Stimulated activated CD4-positive, alpha-beta T cell treated with anti-CD3 and anti-CD28 coated beads, TNF-alpha, amount 100 ng/mL, for 1 hour (primary cell): Measurements from ENCODE around the gene SOCS6.
"Not testable (repeated sequence)": the region's sequence is repeated elsewhere in the genome, so short reads cannot be mapped to it uniquely, and the experiment has no call there.

Experiments
- DNase-seq, 3 donors: peaks; one replicate each; pipeline ENCODE4 v3.0.0-alpha.2; 2020; ENCODE audit warnings: low read depth in 3 of 3, low spot score in 1 of 3

Gene SOCS6

GRCh38 chr18:70288851-70289328 is at the start of gene SOCS6:
Gene SOCS6 (plus strand): TSS chr18:70289045. CDS start chr18:70324669, 35,624 bp downstream.
- DNase-seq: no peak

GRCh38 chr18:70243131-70243929 is 45.5 kb upstream of the SOCS6 start:
- no peak for DNase-seq

- DNase-seq: no peak
These were observed 42.8 kb upstream of the SOCS6 start for GRCh38 chr18:70246061-70246466.

GRCh38 chr18:70249118-70249517 is 39.7 kb upstream of the SOCS6 start:
- DNase-seq: no peak

- DNase-seq: not testable (repeated sequence)
These were observed 39.0 kb upstream of the SOCS6 start for GRCh38 chr18:70249861-70250260.

- DNase-seq: no peak
These were observed 38.1 kb upstream of the SOCS6 start for GRCh38 chr18:70250781-70251180.

GRCh38 chr18:70256184-70256583 is 32.7 kb upstream of the SOCS6 start:
- no peak for DNase-seq

GRCh38 chr18:70256994-70257393 is 31.9 kb upstream of the SOCS6 start:
- no peak for DNase-seq

- no peak for DNase-seq
These were observed 30.6 kb upstream of the SOCS6 start for GRCh38 chr18:70258243-70258642.

- DNase-seq: no peak
These were observed 28.2 kb upstream of the SOCS6 start for GRCh38 chr18:70260683-70261082.

- DNase-seq: no peak
These were observed 27.6 kb upstream of the SOCS6 start for GRCh38 chr18:70261141-70261788.

- no peak for DNase-seq
These were observed 25.5 kb upstream of the SOCS6 start for GRCh38 chr18:70263336-70263735.

- DNase-seq: no peak
These were observed 17.1 kb upstream of the SOCS6 start for GRCh38 chr18:70271742-70272141.

- no peak for DNase-seq
These were observed 15.8 kb upstream of the SOCS6 start for GRCh38 chr18:70273021-70273420.

- no peak for DNase-seq
These were observed 12.2 kb upstream of the SOCS6 start for GRCh38 chr18:70276416-70277191.

- no peak for DNase-seq
These were observed 9.4 kb upstream of the SOCS6 start for GRCh38 chr18:70279470-70279869.

GRCh38 chr18:70280007-70280925 is 8.6 kb upstream of the SOCS6 start:
- no peak for DNase-seq

- DNase-seq: no peak
These were observed 3.7 kb upstream of the SOCS6 start for GRCh38 chr18:70284976-70285620.

- DNase-seq: no peak
These were observed 1.1 kb upstream of the SOCS6 start for GRCh38 chr18:70287731-70288130.

- DNase-seq: no peak
These were observed 534 bp upstream of the SOCS6 start for GRCh38 chr18:70288171-70288850.
